Kidney capillary endothelial cell (primary cell): ENCODE results near the gene KRT35.
"Not testable (repeated sequence)": the region's sequence is repeated elsewhere in the genome, so short reads cannot be mapped to it uniquely, and the experiment has no call there.

Source experiments
- DNase-seq: peaks from one replicate; pipeline ENCODE4 v3.0.0-alpha.2; 2018; ENCODE audit warnings: low spot score

Gene KRT35

GRCh38 chr17:41453066-41453465, 27.9 kb downstream of the KRT35 start:
- DNase-seq: no peak

- DNase-seq: no peak
Measured at GRCh38 chr17:41452281-41452680, 28.7 kb downstream of the KRT35 start.

- no peak for DNase-seq
Measured at GRCh38 chr17:41451154-41451728, 29.7 kb downstream of the KRT35 start.

- DNase-seq: no peak
Measured at GRCh38 chr17:41449008-41449407, 31.9 kb downstream of the KRT35 start.

- DNase-seq: no peak
Measured at GRCh38 chr17:41448506-41448905, 32.4 kb downstream of the KRT35 start.

GRCh38 chr17:41446806-41447205, 34.1 kb downstream of the KRT35 start:
- no peak for DNase-seq

- no peak for DNase-seq
Measured at GRCh38 chr17:41444640-41445039, 36.3 kb downstream of the KRT35 start.

GRCh38 chr17:41444186-41444585, 36.8 kb downstream of the KRT35 start:
- DNase-seq: no peak

- no peak for DNase-seq
Measured at GRCh38 chr17:41442739-41443138, 38.2 kb downstream of the KRT35 start.

GRCh38 chr17:41440531-41441033, 40.4 kb downstream of the KRT35 start, which contains the start of gene KRT38:
KRT38 (minus strand) TSS chr17:41440983; CDS start chr17:41440921, 62 bp downstream.
- DNase-seq: no peak

- no peak for DNase-seq
Measured at GRCh38 chr17:41439375-41439774, 41.6 kb downstream of the KRT35 start.

GRCh38 chr17:41437769-41438168, 43.2 kb downstream of the KRT35 start:
- no peak for DNase-seq

- no peak for DNase-seq
Measured at GRCh38 chr17:41437254-41437653, 43.7 kb downstream of the KRT35 start.

GRCh38 chr17:41434415-41434814, 46.5 kb downstream of the KRT35 start:
- DNase-seq: no peak

- no peak for DNase-seq
Measured at GRCh38 chr17:41434005-41434404, 46.9 kb downstream of the KRT35 start.

- DNase-seq: no peak
Measured at GRCh38 chr17:41433586-41433985, 47.4 kb downstream of the KRT35 start.

- not testable (repeated sequence) for DNase-seq
Measured at GRCh38 chr17:41430376-41430775, 50.6 kb downstream of the KRT35 start.

- DNase-seq: no peak
Measured at GRCh38 chr17:41429667-41430066, 51.3 kb downstream of the KRT35 start.

- DNase-seq: no peak
Measured at GRCh38 chr17:41428591-41429291, 52.2 kb downstream of the KRT35 start.
